Kidney (tissue), 14 donors: Measurements from ENCODE around the gene DUSP3. TPM values are rescaled to one million over a fixed set of nuclear protein-coding genes. Genes with fewer than 3 reads are reported as not detected.

Source experiments
- DNase-seq, 5 donors: peaks; one replicate each; pipeline ENCODE4 v3.0.0-alpha.2; 2013 to 2020
- FAIRE-seq: peaks from 2 replicates; lab custom pipeline; 2012; peaks lifted over from hg19 to GRCh38; lab: Jason Lieb, UNC
- H3K27ac ChIP-seq, 2 donors: one replicate each; pipeline ENCODE4 v1.7.0; 2013; ENCODE audit warnings: low read depth in 2 of 2, low read length in 2 of 2, inconsistent platforms in 1 of 2
- H3K27me3 ChIP-seq: one replicate; pipeline ENCODE4 v1.7.1; 2013; ENCODE audit warnings: low read length, inconsistent platforms; ENCODE audit not compliant: control insufficient read depth, insufficient read depth
- H3K36me3 ChIP-seq, 3 donors: one replicate each; pipeline versions ENCODE4 v1.7.0 to v1.7.1; 2013; ENCODE audit warnings: low read length in 3 of 3, control low read depth in 1 of 3, inconsistent platforms in 1 of 3; ENCODE audit not compliant: insufficient read depth in 3 of 3, control insufficient read depth in 2 of 3
- H3K4me1 ChIP-seq, 3 donors: one replicate each; pipeline versions ENCODE4 v1.7.0 to v1.7.1; 2013; ENCODE audit warnings: low read length in 3 of 3, inconsistent platforms in 1 of 3, low read depth in 1 of 3; ENCODE audit not compliant: control insufficient read depth in 2 of 3, insufficient read depth in 2 of 3
- H3K4me3 ChIP-seq, 3 donors: one replicate each; pipeline versions ENCODE4 v1.7.0 to v1.8.1; 2013; ENCODE audit warnings: low read length in 3 of 3, control low read depth in 1 of 3, inconsistent platforms in 1 of 3
- H3K9ac ChIP-seq, 3 donors: one replicate each; pipeline versions ENCODE4 v1.7.0 to v1.7.1; 2013; ENCODE audit warnings: low read length in 3 of 3, control low read depth in 1 of 3, inconsistent platforms in 1 of 3
- H3K9me3 ChIP-seq, 3 donors: one replicate each; pipeline versions ENCODE4 v1.7.0 to v1.7.1; 2013; ENCODE audit warnings: low read length in 3 of 3, control low read depth in 1 of 3, inconsistent platforms in 1 of 3; ENCODE audit not compliant: control insufficient read depth in 2 of 3, insufficient read depth in 1 of 3
- CTCF ChIP-seq: IDR thresholded peaks from 3 replicates; pipeline ENCODE4 v1.5.1; 2012; ENCODE audit warnings: mild to moderate bottlenecking, moderate library complexity, borderline replicate concordance; ENCODE audit not compliant: insufficient read depth; ENCODE audit errors: extremely low read depth
- intact Hi-C: fragments of 100-400 bp; cut with DNase I; formaldehyde crosslinking; loops from one replicate; pipeline ENCODE4 v1.11.1; 2022
- polyA plus RNA-seq: library from polyadenylated mRNA; stranded (reverse); fragments of 350-450 nt; fragmentation: Illumina TruSeq; extraction: RNeasy Lipid Tissue Mini Kit (QIAGEN cat#74804); gene quantifications from one replicate; pipeline ENCODE4 v1.2.3, GENCODE V29; 2014; ENCODE audit warnings: low read depth, low replicate concordance; ENCODE audit not compliant: insufficient read depth
- total RNA-seq: library from RNA; stranded (reverse); fragmentation: NEBNext Ultra II Directional; extraction: Animal tissue kit (Norgen Biotek cat#: 25700); gene quantifications from one replicate; pipeline ENCODE4 v1.2.1, GENCODE V29; 2021
- donor health status: control.
- donor health status: control.
- donor health status: control.
- donor health status: control.
- donor health status: control.
- donor health status: DM: yes; HTN: yes; CAD: no.
- donor health status: Normal renal cell carcinoma (clear cell type).

The DUSP3 gene
- total and polyA plus RNA-seq, 2 donors from 2014 or later, result 102 to 126 TPM

GRCh38 chr17:43720311-43721060 is 58.3 kb downstream of the DUSP3 start:
- peak; percentile 80 to 94 (median 87) for DNase-seq
- intact Hi-C loops, result no loop called here
- no peak for TF ChIP-seq CTCF
- H3K9ac ChIP-seq, result peak overlapping the region; percentile 21 to 85 (median 79)
- no peaks in the 10 kb centered on the region for H3K9me3 ChIP-seq
- H3K4me1 ChIP-seq, result peaks cover 0 to 3% (median 2%) of the 10 kb centered on the region in 3 donors
- peak overlapping the region; percentile 52 to 79 (median 73) for H3K4me3 ChIP-seq
- no peak for FAIRE-seq
- H3K27me3 ChIP-seq, result no peaks in the 10 kb centered on the region
- no peaks in the 10 kb centered on the region for H3K36me3 ChIP-seq
- H3K27ac ChIP-seq, result peak overlapping the region; percentile 90

DNA sequence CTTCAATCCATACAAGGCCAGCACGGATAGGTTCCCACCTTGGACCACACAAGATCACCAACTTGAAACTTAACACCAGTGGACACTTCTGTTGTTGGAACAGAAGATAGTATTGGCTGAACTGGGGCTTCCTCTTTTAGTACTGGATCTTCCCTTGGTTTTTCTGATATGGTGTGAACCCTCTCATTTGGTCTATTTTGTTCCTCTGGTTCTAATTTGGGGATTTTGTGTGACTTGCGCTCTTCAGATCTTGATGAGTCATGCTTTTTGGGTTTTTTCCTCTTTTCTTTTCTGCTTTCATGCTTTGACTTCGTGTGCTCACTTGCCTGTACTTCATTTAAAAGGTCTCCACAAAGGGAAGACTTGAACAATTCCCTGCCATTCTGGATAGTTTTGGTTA is 59.2 kb downstream of the DUSP3 start:
- Histone ChIP-seq H3K27ac (no peak overlapping the region), H3K27me3 (no peaks in the 10 kb centered on the region), H3K4me3 (no peak overlapping the region), H3K36me3 (no peaks in the 10 kb centered on the region), H3K9ac (no peak overlapping the region), H3K4me1 (peaks cover under 1 to 3% (median 2%) of the 10 kb centered on the region in 3 donors), H3K9me3 (no peaks in the 10 kb centered on the region)
- TF ChIP-seq CTCF, result no peak
- intact Hi-C loops, result no loop called here
- FAIRE-seq (no peak), DNase-seq (no peak)

GRCh38 chr17:43718544-43718943 is 60.2 kb downstream of the DUSP3 start:
- no peak overlapping the region for H3K9ac ChIP-seq
- H3K27ac ChIP-seq, result no peak overlapping the region
- no peaks in the 10 kb centered on the region for H3K9me3 ChIP-seq
- intact Hi-C loops, result no loop called here
- H3K4me3 ChIP-seq, result no peak overlapping the region
- FAIRE-seq (no peak), DNase-seq (no peak)
- H3K4me1 ChIP-seq, result peaks cover 2 to 6% (median 3%) of the 10 kb centered on the region in 3 donors
- TF ChIP-seq CTCF, result no peak
- H3K36me3 ChIP-seq, result no peaks in the 10 kb centered on the region
- H3K27me3 ChIP-seq, result no peaks in the 10 kb centered on the region

DNA sequence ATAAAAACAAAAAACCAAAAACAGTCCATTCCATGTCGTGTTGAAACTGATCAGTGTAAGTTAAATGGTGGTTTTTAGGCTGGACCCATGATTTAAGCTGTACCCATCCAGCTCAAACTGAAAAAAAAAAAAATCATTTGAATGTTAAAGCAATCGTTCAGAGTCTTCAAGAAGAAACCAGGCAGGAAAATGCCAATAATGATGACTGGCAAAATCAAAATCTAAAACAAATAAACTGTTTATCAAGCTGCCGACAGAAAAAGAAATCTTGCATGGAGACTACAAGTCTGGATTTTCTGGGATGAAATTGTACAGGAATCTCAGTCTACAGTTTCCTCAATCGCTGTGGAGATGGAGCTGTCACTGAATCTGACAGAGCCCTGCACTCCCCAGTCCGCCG is 60.9 kb downstream of the DUSP3 start:
- Histone ChIP-seq H3K9ac (no peak overlapping the region), H3K27me3 (no peaks in the 10 kb centered on the region), H3K27ac (no peak overlapping the region), H3K9me3 (no peaks in the 10 kb centered on the region), H3K4me1 (peaks cover 3 to 8% (median 5%) of the 10 kb centered on the region in 3 donors), H3K4me3 (no peak overlapping the region), H3K36me3 (no peaks in the 10 kb centered on the region)
- TF ChIP-seq CTCF, result no peak
- intact Hi-C loops, result no loop called here
- DNase-seq (no peak), FAIRE-seq (no peak)
